H9 (cell line): ENCODE results near the gene MAPK11. TPM values are rescaled to one million over a fixed set of nuclear protein-coding genes. Genes with fewer than 3 reads are reported as not detected.

Source experiments
- DNase-seq: peaks from one replicate; pipeline ENCODE4 v3.0.0-alpha.2; 2017
- H2AFZ ChIP-seq: one replicate; pipeline ENCODE4 v1.6.1; 2013; ENCODE audit warnings: mild to moderate bottlenecking, low read length, control low read depth, moderate library complexity
- H2AK5ac ChIP-seq: 2 replicates; pipeline ENCODE4 v1.6.1; 2013; ENCODE audit warnings: low read length, control low read depth, mixed read lengths; ENCODE audit not compliant: insufficient read length
- H2BK120ac ChIP-seq: one replicate; pipeline ENCODE4 v1.6.1; 2013; ENCODE audit warnings: low read depth, mild to moderate bottlenecking, low read length, control low read depth, inconsistent platforms; ENCODE audit not compliant: poor library complexity, severe bottlenecking
- H2BK12ac ChIP-seq: 2 replicates; pipeline ENCODE4 v1.6.1; 2013; ENCODE audit warnings: low read length, control low read depth, mixed read lengths, low read depth; ENCODE audit not compliant: insufficient read length
- H2BK15ac ChIP-seq: 2 replicates; pipeline ENCODE4 v1.6.1; 2013; ENCODE audit warnings: low read depth, low read length, control low read depth
- H2BK20ac ChIP-seq: one replicate; pipeline ENCODE4 v1.6.1; 2013; ENCODE audit warnings: low read depth, mild to moderate bottlenecking, low read length, control low read depth, inconsistent platforms; ENCODE audit not compliant: poor library complexity, severe bottlenecking
- H2BK5ac ChIP-seq: 2 replicates; pipeline ENCODE4 v1.6.1; 2013; ENCODE audit warnings: low read length, control low read depth, mixed read lengths; ENCODE audit not compliant: insufficient read length
- H3K14ac ChIP-seq: 2 replicates; pipeline ENCODE4 v1.6.1; 2013; ENCODE audit warnings: low read length, control low read depth; ENCODE audit not compliant: insufficient read depth
- H3K18ac ChIP-seq: 2 replicates; pipeline ENCODE4 v1.6.1; 2013; ENCODE audit warnings: low read depth, mild to moderate bottlenecking, mixed read lengths, low read length, control low read depth; ENCODE audit not compliant: insufficient read length
- H3K23ac ChIP-seq: 2 replicates; pipeline ENCODE4 v1.6.1; 2013; ENCODE audit warnings: low read length, control low read depth, mixed read lengths, low read depth; ENCODE audit not compliant: insufficient read length
- H3K23me2 ChIP-seq: 2 replicates; pipeline ENCODE4 v1.6.1; 2013; ENCODE audit warnings: low read depth, mild to moderate bottlenecking, mixed read lengths, low read length, control low read depth; ENCODE audit not compliant: insufficient read length, poor library complexity, severe bottlenecking
- H3K27ac ChIP-seq: 2 replicates; pipeline ENCODE4 v1.5.1; 2013; ENCODE audit warnings: low read length, control low read depth, mixed read lengths, low read depth; ENCODE audit not compliant: insufficient read length
- H3K27me3 ChIP-seq: 2 replicates; pipeline ENCODE4 v1.6.1; 2013; ENCODE audit warnings: low read length, control low read depth, inconsistent platforms; ENCODE audit not compliant: insufficient read depth
- H3K4ac ChIP-seq: 2 replicates; pipeline ENCODE4 v1.6.1; 2013; ENCODE audit warnings: low read depth, mild to moderate bottlenecking, control low read depth, inconsistent platforms, low read length, moderate library complexity
- H3K4me1 ChIP-seq: 2 replicates; pipeline ENCODE4 v1.6.1; 2013; ENCODE audit warnings: low read length, control low read depth, inconsistent platforms; ENCODE audit not compliant: insufficient read depth
- H3K4me2 ChIP-seq: 2 replicates; pipeline ENCODE4 v1.6.1; 2013; ENCODE audit warnings: low read length, control low read depth, mixed read lengths; ENCODE audit not compliant: insufficient read length, insufficient read depth
- H3K56ac ChIP-seq: 2 replicates; pipeline ENCODE4 v1.6.1; 2013; ENCODE audit warnings: low read depth, mild to moderate bottlenecking, mixed read lengths, low read length, control low read depth; ENCODE audit not compliant: insufficient read length
- H3K79me1 ChIP-seq: 2 replicates; pipeline ENCODE4 v1.6.1; 2013; ENCODE audit warnings: low read depth, mild to moderate bottlenecking, moderate library complexity, low read length, control low read depth, inconsistent platforms; ENCODE audit not compliant: insufficient read depth, poor library complexity, severe bottlenecking
- H3K79me2 ChIP-seq: 2 replicates; pipeline ENCODE4 v1.6.1; 2013; ENCODE audit warnings: low read length, control low read depth, inconsistent platforms; ENCODE audit not compliant: insufficient read depth
- H3K9ac ChIP-seq: 2 replicates; pipeline ENCODE4 v1.6.1; 2013; ENCODE audit warnings: low read length, control low read depth, mixed read lengths; ENCODE audit not compliant: insufficient read length; ENCODE audit errors: extremely low read depth
- H3K9me3 ChIP-seq: one replicate; pipeline ENCODE4 v1.6.1; 2013; ENCODE audit warnings: low read depth, low read length, inconsistent platforms; ENCODE audit not compliant: control insufficient read depth
- H3T11ph ChIP-seq: one replicate; pipeline ENCODE4 v1.6.1; 2013; ENCODE audit warnings: mild to moderate bottlenecking, low read length, control low read depth, inconsistent platforms
- H4K20me1 ChIP-seq: one replicate; pipeline ENCODE4 v1.6.1; 2013; ENCODE audit not compliant: control insufficient read depth, insufficient read length, insufficient read depth
- H4K5ac ChIP-seq: 2 replicates; pipeline ENCODE4 v1.6.1; 2013; ENCODE audit warnings: low read depth, mild to moderate bottlenecking, mixed read lengths, low read length, control low read depth; ENCODE audit not compliant: insufficient read length
- H4K8ac ChIP-seq: replicated peaks from 2 replicates; pipeline ENCODE4 v1.6.1; 2013; ENCODE audit warnings: low read length, control low read depth, mixed read lengths, low read depth; ENCODE audit not compliant: insufficient read length
- H4K91ac ChIP-seq: 2 replicates; pipeline ENCODE4 v1.6.1; 2013; ENCODE audit warnings: low read depth, mild to moderate bottlenecking, moderate library complexity, mixed read lengths, low read length, control low read depth; ENCODE audit not compliant: insufficient read length
- H3K27ac Mint-ChIP-seq, 3 experiments: 2 replicates in 2 of 3; 3 replicates in 1 of 3; pipeline ENCODE4 v1.8.0; 2020 to 2021; ENCODE audit warnings: mixed read lengths in 3 of 3, mild to moderate bottlenecking in 1 of 3, moderate library complexity in 1 of 3
- H3K27me3 Mint-ChIP-seq: 2 replicates; pipeline ENCODE4 v1.8.0; 2021; ENCODE audit warnings: low read depth, mild to moderate bottlenecking, moderate library complexity, mixed read lengths
- H3K36me3 Mint-ChIP-seq, 3 experiments: 2 replicates in 2 of 3; 3 replicates in 1 of 3; pipeline ENCODE4 v1.8.0; 2020 to 2021; ENCODE audit warnings: low read depth in 3 of 3, mixed read lengths in 3 of 3; ENCODE audit not compliant: insufficient read depth in 1 of 3
- H3K4me1 Mint-ChIP-seq, 2 experiments: 2 replicates each; pipeline ENCODE4 v1.8.0; 2020; ENCODE audit warnings: mixed read lengths in 2 of 2
- H3K4me3 Mint-ChIP-seq, 2 experiments: 2 replicates in 1 of 2; 3 replicates in 1 of 2; pipeline ENCODE4 v1.8.0; 2020 to 2021; ENCODE audit warnings: mild to moderate bottlenecking in 2 of 2, mixed read lengths in 2 of 2, moderate library complexity in 1 of 2
- H3K9me3 Mint-ChIP-seq, 2 experiments: 2 replicates in 1 of 2; 3 replicates in 1 of 2; pipeline ENCODE4 v1.8.0; 2020; ENCODE audit warnings: mild to moderate bottlenecking in 2 of 2, mixed read lengths in 2 of 2, moderate library complexity in 1 of 2
- WGBS: extraction: QIAGEN DNeasy Blood & Tissue Kit; methylation state at CpG from one replicate; pipeline ENCODE4 v1.1.7; 2013; ENCODE audit warnings: missing lambda C conversion rate, low lambda C conversion rate, mixed read lengths; ENCODE audit not compliant: insufficient read length; ENCODE audit errors: extremely low coverage; 5-methylcytosine and 5-hydroxymethylcytosine counted together
- total RNA-seq: library from RNA; stranded (reverse); gene quantifications from 2 replicates; pipeline ENCODE4 v1.2.1, GENCODE V29; 2021
- TF ChIP-seq, protein P1 (sequence below): fragments of 200-600 bp; sonication (generic); conservative IDR thresholded peaks from 3 replicates; pipeline ENCODE4 v1.8.0; 2021; ENCODE audit warnings: antibody characterized with exemption, mild to moderate bottlenecking

MAPK11 gene
- total RNA-seq, 1 experiment from 2014 or later, result 1.5 TPM

DNA sequence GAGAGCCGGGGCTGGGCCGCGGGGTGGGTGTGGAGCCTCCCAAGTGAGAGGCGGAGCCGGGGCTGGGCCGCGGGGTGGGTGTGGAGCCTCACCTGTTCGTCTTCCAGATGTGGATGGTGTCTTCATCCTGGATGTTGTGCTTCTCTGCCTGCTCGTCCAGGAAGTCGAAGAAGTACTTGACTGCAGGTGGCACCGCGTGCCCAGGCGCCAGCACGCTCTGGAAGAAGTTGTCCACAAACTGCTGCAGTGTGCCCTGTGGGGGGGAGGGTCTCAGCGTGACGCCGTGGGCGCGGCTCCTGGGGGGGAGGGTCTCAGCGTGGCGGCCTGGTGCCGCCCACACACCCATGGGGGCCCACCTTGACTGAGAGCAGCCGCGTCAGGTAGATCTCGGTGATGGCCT, 7.6 kb upstream of the MAPK11 start:
- no peak overlapping the region for H3K18ac ChIP-seq
- no peak overlapping the region for H3K27ac ChIP-seq
- no peak overlapping the region for H4K91ac ChIP-seq
- H3K56ac ChIP-seq, result no peak overlapping the region
- no CpG with 5 or more reads among the region's 25 CpGs for WGBS
- H3K23me2 ChIP-seq, result no peaks in the 10 kb centered on the region
- H3K27me3 ChIP-seq, result no peaks in the 10 kb centered on the region
- peaks cover 0 to 3% of the 10 kb centered on the region in 2 experiments; a peak in 1 of 4 replicates for H3K4me1 Mint-ChIP-seq
- H2AFZ ChIP-seq, result no peak overlapping the region
- no peaks in the 10 kb centered on the region for H3K79me2 ChIP-seq
- no peak overlapping the region for H3K9ac ChIP-seq
- H3K4me3 Mint-ChIP-seq, result no peak overlapping the region; a peak in 1 of 5 replicates
- H2BK20ac ChIP-seq, result no peak overlapping the region
- H2BK5ac ChIP-seq, result no peak overlapping the region
- peaks cover 8 to 13% of the 10 kb centered on the region in 2 experiments for H3K9me3 Mint-ChIP-seq
- no peak overlapping the region for H2BK15ac ChIP-seq
- no peak overlapping the region for H3K4ac ChIP-seq
- no peak overlapping the region for H3K23ac ChIP-seq
- no peaks in the 10 kb centered on the region for H4K20me1 ChIP-seq
- H3K27me3 Mint-ChIP-seq, result peaks cover 5% of the 10 kb centered on the region
- H4K5ac ChIP-seq, result no peak overlapping the region
- H3K79me1 ChIP-seq, result no peaks in the 10 kb centered on the region
- no peak overlapping the region for H3K14ac ChIP-seq
- no peak overlapping the region for H3K27ac Mint-ChIP-seq
- H4K8ac ChIP-seq, result no peak overlapping the region
- TF ChIP-seq, protein P1, sequence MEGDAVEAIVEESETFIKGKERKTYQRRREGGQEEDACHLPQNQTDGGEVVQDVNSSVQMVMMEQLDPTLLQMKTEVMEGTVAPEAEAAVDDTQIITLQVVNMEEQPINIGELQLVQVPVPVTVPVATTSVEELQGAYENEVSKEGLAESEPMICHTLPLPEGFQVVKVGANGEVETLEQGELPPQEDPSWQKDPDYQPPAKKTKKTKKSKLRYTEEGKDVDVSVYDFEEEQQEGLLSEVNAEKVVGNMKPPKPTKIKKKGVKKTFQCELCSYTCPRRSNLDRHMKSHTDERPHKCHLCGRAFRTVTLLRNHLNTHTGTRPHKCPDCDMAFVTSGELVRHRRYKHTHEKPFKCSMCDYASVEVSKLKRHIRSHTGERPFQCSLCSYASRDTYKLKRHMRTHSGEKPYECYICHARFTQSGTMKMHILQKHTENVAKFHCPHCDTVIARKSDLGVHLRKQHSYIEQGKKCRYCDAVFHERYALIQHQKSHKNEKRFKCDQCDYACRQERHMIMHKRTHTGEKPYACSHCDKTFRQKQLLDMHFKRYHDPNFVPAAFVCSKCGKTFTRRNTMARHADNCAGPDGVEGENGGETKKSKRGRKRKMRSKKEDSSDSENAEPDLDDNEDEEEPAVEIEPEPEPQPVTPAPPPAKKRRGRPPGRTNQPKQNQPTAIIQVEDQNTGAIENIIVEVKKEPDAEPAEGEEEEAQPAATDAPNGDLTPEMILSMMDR, result no peak
- no peak overlapping the region for H2BK12ac ChIP-seq
- H3K9me3 ChIP-seq, result no peaks in the 10 kb centered on the region
- H3K4me1 ChIP-seq, result no peaks in the 10 kb centered on the region
- H2AK5ac ChIP-seq, result no peak overlapping the region
- H3T11ph ChIP-seq, result no peak overlapping the region
- DNase-seq, result no peak
- H2BK120ac ChIP-seq, result no peak overlapping the region
- peaks cover 41 to 70% (median 67%) of the 10 kb centered on the region in 3 experiments for H3K36me3 Mint-ChIP-seq
- no peak overlapping the region for H3K4me2 ChIP-seq
